Measurements from ENCODE around the gene USP7.

USP7 gene

DNA sequence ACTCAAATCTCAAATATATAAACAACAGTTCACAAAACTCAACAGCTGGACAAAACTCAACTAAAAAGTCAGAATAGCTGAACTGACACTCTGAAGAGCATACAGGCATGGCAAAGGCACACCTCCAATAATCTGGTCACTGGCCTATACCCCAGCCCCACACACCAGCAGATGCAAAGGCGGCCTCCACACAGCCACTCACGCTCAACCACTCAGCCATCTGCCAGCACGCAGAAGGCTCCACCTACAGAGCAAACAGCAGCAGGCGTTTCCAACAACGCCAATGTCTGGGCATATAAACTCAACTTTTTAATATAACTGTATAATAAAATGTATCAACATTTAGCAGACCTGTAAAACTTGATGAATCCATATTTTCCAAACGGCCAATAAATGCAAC, 17.2 kb downstream of the USP7 start:
- H3K9me3 ChIP-seq (ENCODE audit: control insufficient read depth in 2 of 2, low read length in 2 of 2) = no peaks in the 10 kb centered on the region
- H3K27ac ChIP-seq (ENCODE audit: low read depth in 2 of 2, low read length in 2 of 2) = peak overlapping the region in 1 of 2 donors; percentile 22
- no peaks in the 10 kb centered on the region for H3K27me3 ChIP-seq (ENCODE audit: control insufficient read depth in 2 of 2, insufficient read depth in 2 of 2, low read length in 2 of 2)
- peaks cover 53 to 56% of the 10 kb centered on the region in 2 donors for H3K4me1 ChIP-seq (ENCODE audit: control insufficient read depth in 2 of 2, insufficient read depth in 2 of 2, low read length in 2 of 2)
- no peak overlapping the region for H3K4me3 ChIP-seq (ENCODE audit: low read length in 2 of 2)
- no peak overlapping the region for H3K9ac ChIP-seq (ENCODE audit: low read depth in 1 of 2, low read length in 2 of 2)
- no peaks in the 10 kb centered on the region for H3K36me3 ChIP-seq (ENCODE audit: control insufficient read depth in 2 of 2, insufficient read depth in 2 of 2, low read length in 2 of 2)

DNA sequence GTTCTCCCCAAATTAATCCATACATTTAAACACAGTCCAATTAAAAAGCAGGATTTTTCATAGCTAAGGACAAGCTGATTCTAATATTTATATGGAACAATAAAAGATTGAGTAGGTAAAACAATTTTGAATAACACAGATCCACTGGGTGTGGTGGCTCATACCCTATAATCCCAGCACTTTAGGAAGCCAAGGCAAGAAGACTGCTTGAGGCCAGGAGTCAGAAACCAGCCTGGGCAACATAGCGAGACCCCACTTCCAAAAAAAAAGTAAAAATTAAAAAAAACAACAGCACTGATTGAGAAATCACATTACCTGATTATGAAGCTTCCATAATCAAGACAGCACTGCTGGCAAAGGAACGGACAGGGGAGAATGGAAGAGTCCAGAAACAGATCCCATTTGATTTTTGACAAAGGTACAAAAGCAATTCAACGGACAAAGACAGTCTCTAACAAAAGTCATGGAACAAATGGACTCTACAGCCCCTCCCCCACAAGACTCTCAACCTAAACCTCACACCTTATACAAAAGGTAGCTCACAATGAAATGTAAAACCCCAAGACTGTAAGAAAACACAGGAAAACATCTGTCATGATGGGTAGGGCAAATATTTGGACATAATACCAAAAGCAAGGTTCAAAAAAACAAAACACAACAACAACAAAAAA, 17.9 kb downstream of the USP7 start:
- Histone ChIP-seq H3K36me3 (ENCODE audit: control insufficient read depth in 2 of 2, insufficient read depth in 2 of 2, low read length in 2 of 2) (no peaks in the 10 kb centered on the region), H3K27me3 (ENCODE audit: control insufficient read depth in 2 of 2, insufficient read depth in 2 of 2, low read length in 2 of 2) (no peaks in the 10 kb centered on the region), H3K4me1 (ENCODE audit: control insufficient read depth in 2 of 2, insufficient read depth in 2 of 2, low read length in 2 of 2) (peaks cover 47 to 56% of the 10 kb centered on the region in 2 donors), H3K27ac (ENCODE audit: low read depth in 2 of 2, low read length in 2 of 2) (no peak overlapping the region), H3K9ac (ENCODE audit: low read depth in 1 of 2, low read length in 2 of 2) (no peak overlapping the region), H3K4me3 (ENCODE audit: low read length in 2 of 2) (no peak overlapping the region), H3K9me3 (ENCODE audit: control insufficient read depth in 2 of 2, low read length in 2 of 2) (no peaks in the 10 kb centered on the region)

DNA sequence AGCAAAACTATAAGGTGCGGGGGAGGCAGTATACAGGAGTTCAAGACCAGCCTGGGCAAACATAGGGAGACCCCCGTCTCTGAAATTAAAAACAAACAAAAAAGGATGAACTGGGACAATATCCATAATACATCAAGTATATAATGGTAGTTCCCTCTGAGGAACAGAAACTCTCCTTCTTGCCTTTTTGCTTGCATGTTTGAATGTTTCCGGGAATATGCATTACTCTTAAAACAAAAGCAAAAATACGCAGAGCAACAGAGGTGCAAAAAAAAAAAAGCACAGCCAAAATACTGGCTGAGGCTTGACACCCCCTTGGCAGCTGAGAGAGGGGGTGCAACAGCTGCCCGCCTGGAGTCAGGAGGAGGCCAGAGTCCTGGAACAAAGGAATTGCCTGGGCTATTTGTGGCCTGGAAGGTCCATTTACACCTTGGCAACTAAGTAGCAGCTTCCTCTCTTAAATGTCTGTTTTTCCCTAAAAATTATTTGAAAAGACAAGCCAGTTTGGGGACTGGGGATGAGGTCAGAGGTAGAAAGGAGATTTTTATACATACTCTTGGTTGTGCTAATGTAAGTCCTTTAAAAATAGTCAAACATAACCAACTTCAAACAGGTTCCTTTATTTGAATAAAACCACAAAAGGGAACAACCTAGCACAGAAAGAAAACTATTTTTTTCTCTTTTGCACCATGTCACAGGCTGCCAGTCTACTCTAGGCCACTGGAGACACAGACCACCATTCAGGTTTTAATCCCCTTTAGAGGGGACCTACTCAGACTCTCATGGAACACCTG, 19.5 kb downstream of the USP7 start:
- Histone ChIP-seq H3K9me3 (ENCODE audit: control insufficient read depth in 2 of 2, low read length in 2 of 2) (no peaks in the 10 kb centered on the region), H3K36me3 (ENCODE audit: control insufficient read depth in 2 of 2, insufficient read depth in 2 of 2, low read length in 2 of 2) (no peaks in the 10 kb centered on the region), H3K27ac (ENCODE audit: low read depth in 2 of 2, low read length in 2 of 2) (no peak overlapping the region), H3K27me3 (ENCODE audit: control insufficient read depth in 2 of 2, insufficient read depth in 2 of 2, low read length in 2 of 2) (no peaks in the 10 kb centered on the region), H3K9ac (ENCODE audit: low read depth in 1 of 2, low read length in 2 of 2) (peak overlapping the region in 1 of 2 donors; percentile 14), H3K4me3 (ENCODE audit: low read length in 2 of 2) (no peak overlapping the region), H3K4me1 (ENCODE audit: control insufficient read depth in 2 of 2, insufficient read depth in 2 of 2, low read length in 2 of 2) (peaks cover 42 to 52% of the 10 kb centered on the region in 2 donors)

DNA sequence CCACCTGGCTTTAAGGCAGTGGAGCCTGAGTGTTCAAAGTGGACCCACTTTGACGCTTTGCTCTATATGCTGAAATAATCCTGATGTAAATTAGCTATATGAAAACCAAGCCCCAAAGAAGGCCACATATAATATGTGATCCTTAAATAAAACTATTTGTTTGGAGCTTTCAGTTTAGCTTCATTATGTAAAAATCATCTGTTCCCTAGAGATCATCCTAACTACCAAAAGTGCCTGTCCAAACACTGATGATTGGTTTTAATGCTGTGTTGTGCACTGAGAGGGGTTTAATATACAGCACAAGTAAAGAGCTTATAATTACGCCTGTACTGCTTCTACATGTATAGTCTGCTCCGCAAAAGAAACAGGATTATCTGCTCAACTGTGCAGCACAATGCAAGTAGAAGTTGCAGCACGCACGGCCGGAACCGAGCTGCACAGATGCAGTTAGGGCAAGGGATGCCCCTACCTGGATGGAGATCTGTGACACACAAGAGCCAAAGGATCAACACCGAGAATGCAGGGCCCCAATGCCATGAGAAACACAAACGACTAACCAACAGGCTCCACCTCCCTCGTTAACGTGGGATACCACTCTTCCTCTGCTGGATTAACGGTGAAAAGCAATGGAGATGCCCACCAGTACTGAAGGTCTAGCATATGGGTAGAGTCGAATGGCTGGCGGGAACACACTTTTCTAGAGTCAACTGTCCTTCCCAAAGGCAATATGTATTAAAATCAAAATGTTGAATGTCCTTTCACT, 20.5 kb downstream of the USP7 start:
- Histone ChIP-seq H3K4me1 (ENCODE audit: control insufficient read depth in 2 of 2, insufficient read depth in 2 of 2, low read length in 2 of 2) (peaks cover 42 to 54% of the 10 kb centered on the region in 2 donors), H3K27me3 (ENCODE audit: control insufficient read depth in 2 of 2, insufficient read depth in 2 of 2, low read length in 2 of 2) (no peaks in the 10 kb centered on the region), H3K4me3 (ENCODE audit: low read length in 2 of 2) (no peak overlapping the region), H3K27ac (ENCODE audit: low read depth in 2 of 2, low read length in 2 of 2) (no peak overlapping the region), H3K9me3 (ENCODE audit: control insufficient read depth in 2 of 2, low read length in 2 of 2) (no peaks in the 10 kb centered on the region), H3K9ac (ENCODE audit: low read depth in 1 of 2, low read length in 2 of 2) (no peak overlapping the region), H3K36me3 (ENCODE audit: control insufficient read depth in 2 of 2, insufficient read depth in 2 of 2, low read length in 2 of 2) (no peaks in the 10 kb centered on the region)

DNA sequence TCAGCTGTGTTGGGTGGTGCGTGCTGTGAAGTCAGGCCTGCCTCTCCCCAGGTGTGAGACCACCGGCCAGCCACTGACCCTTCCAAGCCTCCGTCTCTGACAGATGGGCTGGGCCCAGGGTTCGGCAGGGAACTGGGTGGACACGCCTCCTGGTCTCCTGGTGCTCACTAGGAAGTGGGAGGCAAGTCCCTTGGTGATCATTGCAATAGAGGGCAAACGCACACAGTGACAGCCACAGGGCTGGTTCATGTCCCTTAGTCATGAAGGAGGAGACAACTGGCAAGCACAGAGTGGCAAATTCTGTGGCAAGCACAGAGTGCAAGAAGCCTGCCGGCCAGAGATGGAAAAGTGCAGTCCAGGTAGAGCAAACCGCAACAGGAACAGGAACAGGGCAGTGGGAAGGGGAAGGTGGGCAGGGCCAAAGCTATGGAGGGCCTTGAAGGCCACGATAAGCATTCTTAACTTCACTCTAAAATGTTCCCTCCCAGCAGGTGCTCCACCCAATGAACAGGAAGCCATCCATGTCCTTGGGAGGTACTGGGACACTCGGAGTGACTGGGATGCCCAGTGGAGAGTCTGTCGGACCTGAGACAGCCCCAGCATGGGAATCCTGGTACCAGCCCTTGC, 21.9 kb downstream of the USP7 start:
- Histone ChIP-seq H3K4me1 (ENCODE audit: control insufficient read depth in 2 of 2, insufficient read depth in 2 of 2, low read length in 2 of 2) (peaks cover 36 to 46% of the 10 kb centered on the region in 2 donors), H3K27me3 (ENCODE audit: control insufficient read depth in 2 of 2, insufficient read depth in 2 of 2, low read length in 2 of 2) (no peaks in the 10 kb centered on the region), H3K4me3 (ENCODE audit: low read length in 2 of 2) (no peak overlapping the region), H3K9me3 (ENCODE audit: control insufficient read depth in 2 of 2, low read length in 2 of 2) (no peaks in the 10 kb centered on the region), H3K36me3 (ENCODE audit: control insufficient read depth in 2 of 2, insufficient read depth in 2 of 2, low read length in 2 of 2) (no peaks in the 10 kb centered on the region), H3K27ac (ENCODE audit: low read depth in 2 of 2, low read length in 2 of 2) (peak overlapping the region in 1 of 2 donors; percentile 32), H3K9ac (ENCODE audit: low read depth in 1 of 2, low read length in 2 of 2) (no peak overlapping the region)

DNA sequence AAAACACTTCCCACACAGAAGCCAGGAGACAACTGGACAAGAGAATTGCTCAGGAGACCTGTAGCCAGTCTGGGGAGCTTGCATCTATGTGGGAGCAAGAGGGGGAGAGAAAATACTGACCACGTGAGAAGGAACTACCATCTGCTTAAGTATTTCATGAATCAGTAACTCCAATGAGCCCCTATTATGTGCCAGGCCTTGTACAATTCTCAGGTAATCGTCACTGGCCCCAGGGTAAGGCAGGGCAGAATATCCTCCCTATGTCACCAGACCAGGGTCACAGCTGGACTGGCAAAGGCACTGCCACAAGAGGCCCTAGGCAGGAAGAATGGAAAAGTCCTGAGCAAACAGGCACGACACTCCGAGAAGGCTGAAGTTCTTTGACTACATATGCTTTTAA, 25.9 kb downstream of the USP7 start:
- H3K9ac ChIP-seq (ENCODE audit: low read depth in 1 of 2, low read length in 2 of 2) = no peak overlapping the region
- no peaks in the 10 kb centered on the region for H3K36me3 ChIP-seq (ENCODE audit: control insufficient read depth in 2 of 2, insufficient read depth in 2 of 2, low read length in 2 of 2)
- no peak overlapping the region for H3K4me3 ChIP-seq (ENCODE audit: low read length in 2 of 2)
- H3K9me3 ChIP-seq (ENCODE audit: control insufficient read depth in 2 of 2, low read length in 2 of 2) = no peaks in the 10 kb centered on the region
- H3K27me3 ChIP-seq (ENCODE audit: control insufficient read depth in 2 of 2, insufficient read depth in 2 of 2, low read length in 2 of 2) = no peaks in the 10 kb centered on the region
- H3K4me1 ChIP-seq (ENCODE audit: control insufficient read depth in 2 of 2, insufficient read depth in 2 of 2, low read length in 2 of 2) = peaks cover 18 to 34% of the 10 kb centered on the region in 2 donors
- no peak overlapping the region for H3K27ac ChIP-seq (ENCODE audit: low read depth in 2 of 2, low read length in 2 of 2)

DNA sequence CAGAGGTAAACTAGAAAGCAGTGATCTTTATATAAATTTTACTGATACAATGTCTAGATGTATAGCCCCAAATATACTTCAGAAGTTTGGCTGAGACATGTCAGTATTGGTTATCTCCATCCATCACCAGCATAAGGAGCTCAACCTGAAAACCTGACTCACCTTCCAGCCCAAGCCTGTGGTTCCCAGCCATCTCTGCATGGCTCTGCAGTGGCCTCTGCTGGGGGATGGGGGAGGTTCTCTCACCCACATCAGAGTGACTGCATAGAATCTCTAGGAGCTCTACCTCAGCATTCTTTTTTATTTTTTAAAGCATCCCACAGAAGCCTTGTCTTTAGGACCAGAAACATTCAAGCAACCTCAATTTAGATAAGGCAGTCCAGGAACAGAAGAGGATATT, 27.3 kb downstream of the USP7 start:
- Histone ChIP-seq H3K9me3 (ENCODE audit: control insufficient read depth in 2 of 2, low read length in 2 of 2) (no peaks in the 10 kb centered on the region), H3K4me3 (ENCODE audit: low read length in 2 of 2) (no peak overlapping the region), H3K27ac (ENCODE audit: low read depth in 2 of 2, low read length in 2 of 2) (no peak overlapping the region), H3K4me1 (ENCODE audit: control insufficient read depth in 2 of 2, insufficient read depth in 2 of 2, low read length in 2 of 2) (peaks cover 12 to 23% of the 10 kb centered on the region in 2 donors), H3K9ac (ENCODE audit: low read depth in 1 of 2, low read length in 2 of 2) (no peak overlapping the region), H3K27me3 (ENCODE audit: control insufficient read depth in 2 of 2, insufficient read depth in 2 of 2, low read length in 2 of 2) (no peaks in the 10 kb centered on the region), H3K36me3 (ENCODE audit: control insufficient read depth in 2 of 2, insufficient read depth in 2 of 2, low read length in 2 of 2) (no peaks in the 10 kb centered on the region)

DNA sequence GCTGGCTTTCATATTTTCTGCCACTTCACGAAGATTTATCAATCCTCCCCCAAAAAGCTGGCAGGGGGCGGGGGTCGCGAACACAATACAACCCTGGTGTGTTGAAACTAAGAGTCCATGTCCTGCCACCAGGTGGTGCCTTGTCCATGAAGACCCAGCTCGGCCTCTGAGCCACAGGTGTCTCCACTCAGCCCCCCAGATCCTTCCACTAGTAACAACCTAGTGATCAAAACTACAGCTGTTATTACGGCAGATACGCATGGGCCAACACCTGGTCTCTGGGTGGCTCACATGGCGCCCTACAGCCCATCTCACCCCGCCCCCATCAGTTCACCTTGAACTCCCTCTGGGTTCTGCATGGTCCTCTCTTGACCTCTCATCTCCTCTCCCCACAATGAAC, 27.7 kb downstream of the USP7 start:
- no peaks in the 10 kb centered on the region for H3K36me3 ChIP-seq (ENCODE audit: control insufficient read depth in 2 of 2, insufficient read depth in 2 of 2, low read length in 2 of 2)
- no peaks in the 10 kb centered on the region for H3K9me3 ChIP-seq (ENCODE audit: control insufficient read depth in 2 of 2, low read length in 2 of 2)
- no peak overlapping the region for H3K27ac ChIP-seq (ENCODE audit: low read depth in 2 of 2, low read length in 2 of 2)
- H3K4me1 ChIP-seq (ENCODE audit: control insufficient read depth in 2 of 2, insufficient read depth in 2 of 2, low read length in 2 of 2) = peaks cover 12 to 19% of the 10 kb centered on the region in 2 donors
- no peak overlapping the region for H3K9ac ChIP-seq (ENCODE audit: low read depth in 1 of 2, low read length in 2 of 2)
- H3K27me3 ChIP-seq (ENCODE audit: control insufficient read depth in 2 of 2, insufficient read depth in 2 of 2, low read length in 2 of 2) = no peaks in the 10 kb centered on the region
- H3K4me3 ChIP-seq (ENCODE audit: low read length in 2 of 2) = no peak overlapping the region

DNA sequence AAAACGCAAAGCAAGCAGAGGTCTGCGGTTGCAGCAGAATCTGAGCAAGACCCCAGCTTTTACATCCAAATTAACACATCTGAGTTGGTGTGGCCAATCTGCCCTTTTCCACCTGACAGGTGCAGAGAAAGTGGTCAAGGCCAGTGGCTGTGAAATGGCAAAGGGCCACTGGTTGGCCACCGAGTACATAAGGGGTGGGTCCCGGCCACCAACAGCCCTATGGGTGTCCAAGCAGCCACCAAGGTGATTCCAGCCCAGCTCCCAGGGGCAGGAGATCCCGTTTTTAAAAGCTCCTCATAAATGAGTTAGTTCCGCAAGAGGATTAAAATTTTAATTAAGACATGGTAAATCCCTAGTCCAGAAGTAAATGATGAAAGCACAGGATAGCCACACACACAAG, 29.1 kb downstream of the USP7 start:
- peaks cover 5 to 6% of the 10 kb centered on the region in 2 donors for H3K36me3 ChIP-seq (ENCODE audit: control insufficient read depth in 2 of 2, insufficient read depth in 2 of 2, low read length in 2 of 2)
- H3K9ac ChIP-seq (ENCODE audit: low read depth in 1 of 2, low read length in 2 of 2) = no peak overlapping the region
- no peaks in the 10 kb centered on the region for H3K27me3 ChIP-seq (ENCODE audit: control insufficient read depth in 2 of 2, insufficient read depth in 2 of 2, low read length in 2 of 2)
- H3K27ac ChIP-seq (ENCODE audit: low read depth in 2 of 2, low read length in 2 of 2) = no peak overlapping the region
- H3K4me3 ChIP-seq (ENCODE audit: low read length in 2 of 2) = no peak overlapping the region
- H3K4me1 ChIP-seq (ENCODE audit: control insufficient read depth in 2 of 2, insufficient read depth in 2 of 2, low read length in 2 of 2) = peaks cover 7 to 9% of the 10 kb centered on the region in 2 donors
- no peaks in the 10 kb centered on the region for H3K9me3 ChIP-seq (ENCODE audit: control insufficient read depth in 2 of 2, low read length in 2 of 2)

Measured in mucosa of rectum (tissue), 2 donors.